ENCODE data around the gene FSTL1.

- no peak for TF ChIP-seq EP300 (IDR thresholded peaks at IDR 0.05)
- TF ChIP-seq CTCF (IDR thresholded peaks at IDR 0.05): no peak
- no peak for TF ChIP-seq SREBF2 (IDR thresholded peaks at IDR 0.05)
- TF ChIP-seq CHD2 (IDR thresholded peaks at IDR 0.05; ENCODE audit: low read length, partially characterized antibody): no peak
- TF ChIP-seq ESRRA (IDR thresholded peaks at IDR 0.05; ENCODE audit: borderline replicate concordance, low read length): no peak
- no peak for TF ChIP-seq GATA3 (IDR thresholded peaks at IDR 0.05; ENCODE audit: borderline replicate concordance)
- TF ChIP-seq POLR2A (IDR thresholded peaks at IDR 0.05; ENCODE audit: low read length): no peak
- TF ChIP-seq EHMT2 (IDR thresholded peaks at IDR 0.05; ENCODE audit: low read depth): no peak
- TF ChIP-seq CBX2 (IDR thresholded peaks at IDR 0.05; ENCODE audit: borderline replicate concordance, low read depth): no peak
- no peak for TF ChIP-seq RNF2 (IDR thresholded peaks at IDR 0.05; ENCODE audit: borderline replicate concordance, low read depth)
- TF ChIP-seq MAX (IDR thresholded peaks at IDR 0.05): no peak
- TF ChIP-seq HOXA7 (CRISPR knock-in tag; IDR thresholded peaks at IDR 0.05): no peak
- no peak for TF ChIP-seq CBX8 (IDR thresholded peaks at IDR 0.05)
Measured at GRCh38 chr3:120393243-120393642, 57.5 kb downstream of the FSTL1 start.
